Effector CD8-positive, alpha-beta T cell (primary cell): ENCODE data around the gene RPTOR.

Source experiments
- DNase-seq: peaks from one replicate; lab custom pipeline; 2025; lab: John Stamatoyannopoulos, UW

The RPTOR gene

DNA sequence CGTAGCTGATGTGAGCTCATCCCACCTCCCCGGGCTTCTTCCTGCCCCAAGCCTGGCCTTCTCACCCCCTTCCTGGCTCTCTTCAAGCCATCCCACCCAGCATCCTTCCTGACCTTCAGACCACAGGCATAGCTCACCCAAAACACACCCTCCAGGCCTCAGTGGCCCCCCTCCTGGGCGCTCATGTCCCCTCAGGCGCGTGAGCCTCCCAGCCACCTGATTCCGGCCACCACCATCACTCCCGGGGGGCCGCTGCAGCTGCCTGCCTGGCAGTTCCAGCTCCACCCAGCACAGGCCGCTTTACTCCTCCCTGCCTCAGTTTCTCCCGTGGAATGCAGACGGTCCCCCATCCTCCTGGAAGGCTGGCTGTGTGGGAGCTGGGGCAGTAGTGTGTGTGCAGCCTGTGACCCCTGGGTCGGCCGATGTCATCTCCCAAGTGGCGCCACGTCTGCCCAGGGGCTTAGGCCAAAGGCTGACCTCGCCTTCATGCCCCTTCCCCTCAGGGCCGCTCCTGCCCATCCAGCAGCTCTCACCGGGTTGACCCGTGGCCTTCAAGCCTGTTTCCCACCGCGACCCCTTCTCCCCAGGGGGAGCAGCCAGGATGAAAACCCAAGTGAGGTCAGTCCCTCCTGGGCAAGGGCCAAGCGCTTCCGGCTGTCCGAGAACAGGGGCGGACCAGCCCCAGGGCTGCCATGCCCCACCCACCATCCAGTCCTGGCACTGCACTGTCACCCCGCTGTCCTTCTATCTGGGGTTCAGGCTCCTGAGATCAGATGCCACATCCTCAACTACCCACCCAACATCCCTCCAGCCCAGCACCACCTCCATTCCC is 435.1 kb downstream of the RPTOR start:
- no peak for DNase-seq

DNA sequence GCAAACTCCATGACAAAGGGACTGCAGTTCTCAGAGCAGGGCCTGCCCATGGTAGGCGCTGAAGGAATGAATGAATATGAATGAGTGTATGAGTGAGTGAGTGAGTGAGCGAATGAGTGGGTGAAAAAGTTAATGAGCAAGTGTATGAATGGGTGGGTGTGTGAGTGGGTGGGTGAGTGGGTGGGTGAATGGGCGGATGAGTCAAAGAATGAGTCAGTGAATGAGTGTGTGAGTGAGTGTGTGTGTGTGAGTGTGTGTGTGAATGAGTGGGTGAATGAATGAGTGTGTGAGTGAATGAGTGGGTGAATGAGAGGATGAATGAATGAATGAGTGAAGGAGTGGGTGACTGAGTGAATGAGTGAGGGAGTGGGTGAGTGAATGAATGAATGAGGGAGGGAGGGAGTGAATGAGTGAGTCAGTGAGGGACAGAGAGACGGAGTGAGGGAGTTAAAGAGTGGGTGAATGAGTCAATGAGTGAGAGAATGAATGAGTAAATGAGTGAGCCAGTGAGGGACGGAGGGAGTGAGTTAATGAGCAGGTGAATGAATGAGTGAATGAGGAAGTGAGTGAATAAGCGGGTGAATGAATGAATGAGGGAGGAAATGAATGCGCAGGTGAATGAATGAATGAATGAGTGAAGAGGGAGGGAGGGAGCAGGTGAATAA is 435.9 kb downstream of the RPTOR start:
- DNase-seq = no peak

DNA sequence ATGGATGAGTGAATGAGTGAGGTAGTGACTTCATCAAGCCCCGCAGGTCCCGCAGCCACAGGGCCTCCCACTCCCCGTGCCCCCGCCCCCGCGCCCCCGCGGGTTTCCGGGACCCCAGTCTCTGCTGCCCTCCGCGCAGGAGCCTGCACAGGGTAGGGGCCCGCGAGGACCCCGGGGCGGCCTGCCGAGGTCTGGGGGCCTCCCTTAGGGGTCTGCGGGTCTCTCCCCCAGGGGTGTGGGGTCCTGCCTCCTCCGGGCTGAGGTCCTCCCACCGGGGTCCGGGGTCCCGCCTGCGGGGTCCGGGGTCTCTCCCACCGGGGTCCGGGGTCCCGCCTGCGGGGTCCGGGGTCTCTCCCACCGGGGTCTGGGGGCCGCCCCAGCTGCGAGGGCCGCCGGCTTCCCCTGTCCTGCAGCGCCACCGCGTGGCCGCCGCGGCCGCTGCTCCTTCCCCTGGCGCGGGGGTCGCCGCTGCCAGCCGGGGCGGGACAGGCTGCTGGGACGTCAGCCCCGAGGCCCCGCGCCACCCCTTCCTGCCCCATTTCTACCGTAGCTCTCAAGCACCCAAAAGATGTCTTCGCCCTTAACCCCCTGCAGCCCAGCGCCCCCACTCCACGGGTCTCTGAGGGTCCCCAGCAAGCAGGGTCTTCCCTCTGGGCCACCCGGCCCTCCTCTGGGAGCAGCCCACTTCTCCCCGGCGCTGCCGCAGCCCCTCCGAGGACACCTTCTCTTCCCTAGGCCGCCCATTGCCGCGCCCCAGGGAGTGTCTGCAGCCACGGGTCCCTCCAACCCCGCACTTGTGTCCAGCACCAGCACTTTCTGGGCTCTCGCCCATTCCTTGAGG is 436.6 kb downstream of the RPTOR start:
- peak; percentile 28 for DNase-seq

DNA sequence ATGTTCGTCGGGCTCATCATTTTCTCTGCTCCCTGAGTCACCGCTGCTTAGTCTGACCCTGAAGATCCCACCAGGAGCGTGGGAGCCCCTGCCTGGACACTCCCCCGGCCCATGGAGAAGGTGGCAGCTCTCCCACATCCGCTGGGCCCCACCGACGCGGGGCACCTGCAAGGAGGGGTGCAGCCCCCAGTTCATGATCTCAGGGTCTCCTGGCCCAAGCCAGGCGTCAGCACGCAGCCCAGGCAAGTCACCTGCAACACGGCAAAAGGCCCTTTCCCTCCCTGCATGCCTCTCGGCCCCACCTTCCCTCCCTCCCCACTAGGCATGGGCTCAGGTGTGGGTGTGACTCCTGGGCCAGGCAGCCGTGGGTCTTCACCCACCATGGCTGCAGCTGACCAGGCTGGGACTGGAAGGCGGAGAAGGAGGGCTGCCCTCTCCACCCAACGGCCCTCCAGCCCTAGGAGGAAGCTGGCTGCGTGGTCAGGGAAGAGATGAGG is 437.3 kb downstream of the RPTOR start:
- no peak for DNase-seq

DNA sequence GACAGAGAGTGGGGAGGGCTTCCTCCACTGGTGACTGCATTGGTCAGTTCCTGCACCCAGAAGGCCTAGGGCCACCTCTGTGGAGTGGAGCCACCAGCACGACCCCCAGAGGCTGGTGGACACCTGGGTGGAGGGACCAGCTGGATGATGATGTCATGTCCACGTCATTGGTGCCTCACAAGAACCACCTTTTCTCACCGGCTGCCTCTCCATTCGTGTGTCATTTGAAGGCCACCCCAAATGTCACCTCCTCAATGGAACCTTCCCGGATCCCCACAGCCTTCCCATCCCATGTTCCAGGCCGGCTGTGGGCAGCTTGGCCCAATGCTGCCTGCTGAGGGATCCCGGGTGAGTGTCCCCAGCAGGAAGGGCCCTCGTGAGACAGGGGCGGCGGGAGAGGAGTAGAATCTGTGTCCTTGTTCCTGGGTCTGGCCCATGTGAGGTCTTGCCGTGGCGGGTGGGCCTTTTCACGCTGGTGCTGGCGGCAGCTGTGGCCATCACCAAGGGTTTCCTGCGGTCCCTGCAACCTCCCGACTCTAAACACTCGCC is 437.9 kb downstream of the RPTOR start:
- DNase-seq = no peak

DNA sequence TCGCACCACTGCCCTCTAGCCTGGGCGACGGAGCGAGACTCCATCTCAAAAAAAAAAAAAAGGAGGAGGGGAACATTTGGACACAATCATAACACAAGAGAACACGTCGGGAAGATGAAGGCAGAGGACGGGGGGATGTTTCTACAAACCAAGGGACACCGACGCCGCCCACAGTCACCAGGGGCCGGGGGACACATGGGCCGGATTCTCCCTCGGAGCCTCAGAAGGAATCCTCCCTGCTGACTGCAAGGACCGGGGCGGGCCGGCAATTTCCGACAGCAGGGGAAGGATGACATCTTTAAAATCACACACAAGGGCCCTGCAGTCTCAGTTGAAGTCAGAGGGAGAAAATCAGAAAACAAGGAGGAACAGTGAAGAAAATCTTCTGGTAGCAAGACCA is 438.9 kb downstream of the RPTOR start:
- no peak for DNase-seq

DNA sequence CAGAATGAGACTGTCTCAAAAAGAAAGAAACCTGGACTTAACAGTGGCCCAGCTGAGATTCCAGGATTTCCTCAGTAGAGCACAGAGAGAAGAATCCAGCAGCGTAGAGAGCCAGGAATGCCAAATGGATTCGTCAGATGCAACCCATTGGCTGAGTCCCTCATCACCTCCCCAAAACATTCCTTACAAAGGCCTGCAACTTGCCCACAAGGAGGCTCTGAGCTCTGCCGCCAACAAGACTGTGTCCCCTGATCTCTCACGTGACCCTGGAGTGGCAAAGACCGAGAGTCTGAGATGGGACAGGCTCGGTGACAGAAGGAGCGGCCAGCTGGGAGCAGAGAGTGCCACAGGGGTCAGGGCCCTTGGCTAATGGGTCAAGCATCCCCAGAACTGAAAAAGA is 440.1 kb downstream of the RPTOR start:
- DNase-seq = no peak

DNA sequence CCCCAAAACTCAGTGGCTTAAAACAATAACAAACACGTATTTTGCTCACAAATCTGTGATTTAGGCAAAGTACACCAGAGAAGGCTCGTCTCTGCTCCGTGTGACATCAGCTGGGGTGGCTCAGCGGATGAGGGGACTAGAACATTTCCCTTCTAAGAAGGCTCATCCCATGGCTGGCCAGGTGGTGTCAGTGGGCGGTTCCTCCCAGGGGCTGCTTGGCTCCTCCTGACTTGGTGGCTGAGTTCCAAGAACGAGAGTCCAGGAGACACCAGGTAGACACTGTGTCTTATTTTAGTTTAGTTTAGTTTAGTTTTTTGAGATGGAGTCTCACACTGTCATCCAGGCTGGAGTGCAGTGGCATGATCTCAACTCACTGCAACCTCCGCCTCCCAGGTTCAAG is 441.4 kb downstream of the RPTOR start:
- no peak for DNase-seq

DNA sequence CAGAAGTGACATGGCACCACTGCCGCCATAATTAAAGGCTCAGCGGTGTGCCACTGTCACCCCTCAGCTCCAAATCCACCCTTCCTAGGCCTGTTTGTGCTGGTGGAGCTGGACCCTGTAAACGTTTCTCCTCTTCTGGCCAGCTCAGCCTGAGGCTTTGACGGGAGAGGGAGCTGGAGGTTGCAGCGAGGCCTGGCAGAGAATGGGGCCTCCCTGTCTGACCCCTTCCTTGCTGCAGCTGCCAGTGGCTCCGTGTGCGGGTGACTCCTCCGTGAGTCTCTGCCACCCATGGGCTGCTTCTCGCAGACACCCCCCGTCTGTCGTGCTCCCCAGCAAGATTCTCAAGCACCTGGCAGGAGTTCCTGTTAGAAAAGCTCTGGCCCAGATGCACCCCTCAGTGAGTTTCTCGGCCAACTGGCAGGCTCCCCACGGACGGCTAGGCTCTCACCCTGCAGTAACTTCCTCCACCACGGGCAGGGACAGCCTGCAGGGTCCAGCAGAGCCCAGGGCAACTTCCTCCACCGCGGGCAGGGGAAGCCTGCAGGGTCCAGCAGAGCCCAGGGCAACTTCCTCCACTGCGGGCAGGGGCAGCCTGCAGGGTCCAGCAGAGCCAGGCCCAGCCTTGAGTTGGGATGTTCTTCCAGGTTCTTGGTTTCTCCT is 442.3 kb downstream of the RPTOR start:
- DNase-seq = no peak

DNA sequence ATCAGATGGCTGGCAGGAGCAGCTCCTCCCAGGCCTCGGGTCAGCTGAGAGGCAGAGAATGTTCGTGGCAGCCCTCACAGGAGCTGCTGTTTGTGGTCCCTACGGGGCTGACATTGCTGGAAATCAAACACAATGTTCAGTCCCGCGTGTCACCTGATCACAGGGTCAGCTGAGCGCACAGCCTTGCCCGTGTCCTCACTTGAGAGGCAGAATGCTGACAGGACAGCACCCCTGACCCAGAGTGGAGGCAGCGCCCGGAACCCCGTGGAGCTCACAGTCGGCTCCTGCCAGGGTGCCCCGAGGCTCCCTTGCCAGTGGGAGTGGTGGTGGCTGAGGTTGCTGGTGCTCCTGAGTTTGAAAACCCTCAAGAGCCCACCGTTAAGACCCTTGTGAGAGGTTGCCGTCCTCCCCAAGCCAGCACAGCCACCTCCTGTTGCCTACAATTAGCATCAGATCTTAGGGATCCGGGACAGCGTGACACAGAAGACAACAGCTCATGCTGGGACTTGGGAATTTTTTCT is 443.4 kb downstream of the RPTOR start:
- no peak for DNase-seq

DNA sequence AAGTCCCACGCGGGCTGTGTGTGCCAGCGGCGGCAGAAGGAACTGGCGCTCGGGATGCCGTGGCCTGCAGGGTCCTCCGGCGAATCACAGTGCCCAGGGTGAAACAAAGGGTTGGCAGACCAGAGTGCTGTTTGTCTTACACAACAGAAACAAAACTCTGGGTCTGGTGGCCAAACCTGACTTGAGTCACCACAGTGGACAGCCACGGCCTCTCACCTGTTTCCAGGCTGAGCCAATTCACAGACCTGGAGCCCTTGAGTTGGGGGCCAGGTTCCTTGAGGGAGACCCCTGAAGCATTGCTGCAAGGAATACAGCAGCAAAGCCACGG is 444.9 kb downstream of the RPTOR start:
- DNase-seq = no peak

DNA sequence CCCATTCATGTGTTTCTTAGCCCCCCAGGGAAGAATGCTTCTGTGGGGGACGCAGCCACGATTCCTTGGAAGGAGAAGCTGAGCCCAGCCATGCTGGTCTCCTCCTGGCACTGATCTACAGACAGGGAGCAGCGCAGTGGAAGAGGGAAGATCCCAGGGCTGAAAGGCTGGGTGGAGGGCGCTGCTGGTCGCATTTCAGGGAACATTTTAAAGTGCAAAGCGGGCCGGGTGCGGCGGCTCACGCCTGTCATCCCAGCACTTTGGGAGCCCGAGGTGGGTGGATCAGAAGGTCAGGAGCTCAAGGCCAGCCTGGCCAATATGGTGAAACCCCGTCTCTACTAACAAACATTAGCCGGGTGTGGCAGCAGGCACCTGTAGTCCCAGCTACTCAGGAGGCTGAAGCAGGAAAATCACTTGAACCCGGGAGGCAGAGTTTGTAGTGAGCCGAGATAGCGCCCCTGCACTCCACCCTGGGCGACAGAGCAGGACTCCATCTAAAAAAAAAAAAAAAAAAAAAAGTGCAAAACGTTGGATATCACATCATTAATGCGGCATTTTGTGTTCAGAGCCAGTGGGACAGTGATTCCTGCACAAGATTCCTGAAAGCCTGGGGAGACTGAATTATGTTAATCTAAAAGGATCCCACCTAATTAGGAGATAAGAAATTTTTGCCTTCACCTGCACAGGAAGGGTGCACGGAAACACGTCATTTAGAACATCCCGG is 446.4 kb downstream of the RPTOR start:
- no peak for DNase-seq

DNA sequence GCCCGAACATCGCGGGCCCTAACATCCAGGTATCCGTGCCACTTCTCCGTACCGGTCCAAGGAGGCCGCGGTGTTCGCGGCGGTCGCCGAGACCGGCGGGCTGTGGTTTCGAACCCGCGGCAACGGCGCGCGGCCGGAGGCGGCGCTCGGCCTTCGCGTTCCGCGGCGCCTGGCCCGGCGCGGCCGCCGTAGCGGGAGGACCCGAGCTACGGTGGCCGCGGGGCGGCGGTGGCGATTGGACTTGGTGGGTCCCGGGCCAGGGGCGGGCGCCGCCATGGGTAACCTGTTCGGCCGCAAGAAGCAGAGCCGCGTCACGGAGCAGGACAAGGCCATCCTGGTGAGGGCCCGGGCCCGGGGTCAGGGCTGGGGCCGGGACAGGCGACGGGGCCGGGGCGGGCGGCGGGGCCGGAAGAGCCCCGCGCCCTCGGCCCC is 447.0 kb downstream of the RPTOR start, which contains the start of gene CHMP6:
CHMP6 (plus strand) TSS at position 197 of the 432 bp plus-strand sequence; CDS start at position 275, 78 bp downstream.
- peak; percentile 50 for DNase-seq

DNA sequence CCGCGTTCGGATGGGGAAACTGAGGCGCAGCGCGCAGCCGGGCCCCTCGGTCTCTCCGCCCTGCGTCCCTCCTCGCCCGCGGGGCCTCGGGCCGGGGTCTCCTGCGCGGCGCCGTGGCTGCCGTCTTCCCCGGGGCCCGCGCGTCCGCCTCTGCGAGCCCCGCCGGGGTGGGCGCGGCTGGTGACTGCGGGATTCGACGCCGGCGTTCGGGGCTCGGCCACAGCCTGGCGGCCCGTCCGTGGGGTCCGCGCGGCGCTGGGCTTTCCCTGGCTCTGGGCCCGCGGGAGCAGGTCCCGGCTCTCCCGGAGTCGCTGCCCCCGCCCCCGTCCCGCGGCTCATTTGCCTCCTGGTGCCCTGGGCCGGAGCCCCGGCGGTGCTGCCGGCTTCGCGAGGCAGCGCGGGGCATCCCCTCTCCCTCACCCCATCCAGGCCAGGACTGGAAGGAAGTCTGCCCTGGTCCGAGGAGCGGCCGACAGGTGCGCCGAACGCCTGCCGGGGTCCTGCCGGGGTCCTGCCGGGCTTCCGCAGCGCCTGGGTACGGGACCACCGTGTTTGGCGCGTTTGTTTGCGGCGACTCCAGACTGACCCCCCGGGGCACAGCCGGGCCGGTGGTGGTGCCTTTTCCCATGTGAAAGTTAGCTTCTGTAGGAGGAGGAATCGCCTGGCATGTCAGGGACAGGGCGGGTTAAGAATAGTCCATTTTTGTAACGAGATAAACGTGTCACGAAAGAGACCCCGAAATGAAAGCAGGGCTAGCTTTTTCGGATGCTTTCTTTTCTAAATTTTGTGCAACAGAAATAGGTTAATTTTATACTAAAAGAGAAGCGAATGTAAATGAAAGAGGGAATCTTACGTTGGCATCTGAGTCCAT is 447.7 kb downstream of the RPTOR start:
- no peak for DNase-seq

DNA sequence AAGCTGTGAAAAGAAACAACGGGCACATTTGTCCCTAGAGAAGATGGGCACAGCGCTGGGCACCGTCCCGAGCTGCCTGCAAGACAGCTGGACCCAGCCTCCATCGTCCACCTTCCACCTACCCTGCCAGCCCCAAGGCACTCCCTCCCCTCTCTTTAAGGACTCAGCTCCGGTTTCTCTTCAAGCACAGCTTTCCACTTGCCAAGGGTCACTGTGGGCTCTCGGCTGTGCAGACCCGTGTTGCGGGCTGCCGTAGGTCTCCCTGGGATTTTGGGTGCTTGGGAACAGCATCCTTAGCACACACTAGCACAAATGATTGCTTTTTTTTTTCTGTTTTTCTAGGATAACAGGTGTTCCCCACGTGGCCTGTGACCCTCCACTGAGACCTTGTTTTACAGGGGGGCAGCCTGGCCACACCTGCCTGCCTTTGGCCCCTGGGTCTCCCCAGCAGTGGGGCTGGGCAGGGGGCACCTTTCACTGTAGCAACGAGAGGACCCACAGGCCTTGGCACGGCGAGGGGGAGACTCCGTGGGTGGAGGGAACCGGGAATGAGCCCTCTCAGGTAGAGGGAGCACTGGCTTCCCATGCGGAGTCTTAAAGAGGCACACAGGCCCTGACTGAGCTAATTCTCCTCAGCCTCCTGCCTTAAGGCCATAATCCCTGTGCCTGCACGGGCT is 448.4 kb downstream of the RPTOR start:
- no peak for DNase-seq

DNA sequence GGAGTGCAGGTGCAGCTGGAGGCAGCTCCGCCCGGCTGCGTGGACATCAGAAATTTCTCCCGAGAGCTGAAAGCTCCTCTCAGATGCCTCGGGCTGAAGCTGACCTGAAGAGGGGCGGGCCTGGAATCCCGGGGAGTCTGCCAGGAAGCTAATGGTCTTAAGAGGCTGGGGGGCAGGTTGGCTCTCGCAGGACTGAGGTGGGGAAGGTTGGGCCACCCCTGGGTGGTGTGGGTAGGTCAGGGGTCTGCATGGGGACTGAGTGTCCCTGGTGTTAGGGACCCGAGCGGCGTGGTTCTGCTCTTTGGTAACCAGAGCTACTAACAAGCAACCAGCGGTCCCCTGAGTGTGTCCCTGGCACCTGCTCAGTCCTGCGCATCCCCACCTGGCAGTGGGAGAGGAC is 450.5 kb downstream of the RPTOR start:
- DNase-seq = no peak

DNA sequence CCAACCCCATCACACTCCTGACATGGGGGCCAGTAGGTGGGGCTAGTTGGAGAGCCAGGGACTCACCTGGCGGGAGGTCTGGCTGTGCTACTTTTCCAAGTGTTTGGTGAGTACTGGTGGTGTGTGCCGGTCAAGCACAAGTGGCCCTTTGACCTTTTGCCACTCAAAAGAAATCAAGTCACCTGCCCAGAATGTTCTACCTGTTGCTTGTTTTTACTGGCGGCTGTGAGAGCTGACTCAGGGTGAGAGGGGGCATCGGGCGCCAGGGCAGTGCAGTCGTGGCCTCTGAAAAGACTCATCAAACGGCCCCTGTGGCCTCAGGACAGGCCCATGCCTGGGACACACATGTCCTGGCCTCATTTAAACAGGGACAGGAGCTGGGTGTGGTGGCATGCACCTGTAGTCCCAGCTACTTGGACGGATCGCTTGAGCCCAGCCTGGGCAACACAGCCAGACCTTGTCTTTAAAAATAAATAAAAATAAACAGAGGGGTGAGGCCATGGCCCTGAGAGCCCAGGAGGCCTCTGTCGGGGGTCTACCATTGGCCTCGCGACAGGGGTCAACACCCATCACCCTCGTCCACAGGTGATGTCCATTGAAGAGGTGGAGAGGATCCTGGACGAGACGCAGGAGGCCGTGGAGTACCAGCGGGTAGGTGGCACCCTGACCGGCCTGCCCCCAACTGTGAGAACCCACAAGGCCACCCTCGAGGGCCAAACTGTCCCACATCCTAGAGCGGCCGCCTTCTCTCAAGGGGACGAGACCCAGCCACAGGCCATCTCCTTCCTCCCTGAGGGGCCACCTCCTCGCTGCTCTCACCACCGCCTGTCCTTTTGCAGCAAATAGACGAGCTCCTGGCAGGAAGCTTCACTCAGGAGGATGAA is 452.0 kb downstream of the RPTOR start:
- no peak for DNase-seq
